Right lobe of liver (tissue), 4 donors: ENCODE data around the gene PCSK6.

ENCODE experiments used
- CTCF ChIP-seq, 4 donors: fragments of 200-600 bp in 3 of 4; fragments of 450-650 bp in 1 of 4; IDR thresholded peaks; one replicate each; pipeline versions ENCODE4 v1.5.1 to v1.8.0; 2016 to 2022; ENCODE audit warnings: antibody characterized with exemption in 4 of 4, mild to moderate bottlenecking in 2 of 4
- POLR2A ChIP-seq: fragments of 450-650 bp; IDR thresholded peaks from one replicate; pipeline ENCODE4 v1.6.1; 2017; ENCODE audit warnings: antibody characterized with exemption, mild to moderate bottlenecking
- donor health status: DM: no; HTN: no; CAD: no.
- donor health status: DM: no; HTN: no; CAD: no.
- donor health status: DM: no; HTN: yes; CAD: no.

DNA sequence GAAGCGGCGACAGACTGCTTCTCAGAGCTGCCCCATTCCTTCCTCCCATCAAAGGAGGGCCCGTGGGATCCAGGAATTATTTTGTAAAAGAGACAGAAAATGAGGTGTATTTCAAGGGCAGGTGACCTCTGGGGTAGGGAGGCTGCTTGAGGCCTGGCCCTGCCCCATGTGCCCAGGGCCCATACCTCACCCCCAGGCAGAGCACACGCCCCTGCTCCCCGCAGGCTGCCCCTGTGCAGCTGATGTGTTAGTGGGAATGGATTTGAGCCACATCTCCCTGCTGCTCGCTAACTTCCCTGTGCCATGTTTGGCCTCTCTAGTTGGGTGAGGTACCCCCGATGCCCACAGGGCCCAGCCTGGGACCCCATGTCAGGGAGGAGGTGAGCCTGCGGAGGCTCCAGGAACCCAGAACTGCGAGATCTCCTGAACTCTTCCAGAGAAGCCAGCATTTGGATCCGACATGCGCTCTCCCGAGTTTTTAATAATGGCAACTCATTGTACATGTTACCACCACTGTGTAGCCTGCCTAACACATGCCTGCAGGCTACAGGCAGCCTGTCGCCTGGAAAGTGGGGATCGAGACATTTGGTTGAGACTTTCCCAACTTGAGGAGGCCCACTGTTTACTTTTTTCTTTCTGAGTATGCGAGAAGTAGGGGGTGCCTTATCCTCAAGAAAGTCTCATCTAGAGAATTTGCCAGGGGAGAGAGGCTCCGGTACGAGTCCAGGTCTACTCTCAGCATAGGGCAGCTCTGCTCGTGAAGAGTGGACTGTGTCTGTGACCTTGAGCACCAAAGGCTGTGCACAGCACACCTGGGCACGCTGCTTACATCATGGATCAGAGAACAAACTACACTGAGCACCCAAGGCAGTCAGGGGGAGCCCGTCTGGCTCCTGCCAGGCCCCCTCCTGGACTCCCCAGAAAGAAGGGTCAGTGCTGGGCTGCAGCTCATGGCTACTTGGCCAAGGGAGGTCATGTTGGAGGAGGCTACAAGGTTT lies 36.1 kb downstream of the PCSK6 start:
- peak; percentile 50 for TF ChIP-seq POLR2A
- peak in 2 of 4 donors; percentile 11 to 18 for TF ChIP-seq CTCF (IDR thresholded peaks at IDR 0.05)
